ENCODE data around the gene GSN.

GRCh38 chr9:121271368-121272341 lies 3.7 kb downstream of the GSN start:
- TF ChIP-seq CTCF (conservative IDR thresholded peaks at IDR 0.05; ENCODE audit: low read depth, low read length) (no peak), EZH2 (IDR thresholded peaks at IDR 0.05; ENCODE audit: borderline replicate concordance, low read depth, low read length, poor library complexity, severe bottlenecking) (no peak)

Measured in A673 (cell line).